H9 (cell line): ENCODE results near the gene ADGB. TPM values are rescaled to one million over a fixed set of nuclear protein-coding genes. Genes with fewer than 3 reads are reported as not detected.

Source experiments
- DNase-seq: peaks from one replicate; pipeline ENCODE4 v3.0.0-alpha.2; 2017
- H2AFZ ChIP-seq: one replicate; pipeline ENCODE4 v1.6.1; 2013; ENCODE audit warnings: mild to moderate bottlenecking, low read length, control low read depth, moderate library complexity
- H2AK5ac ChIP-seq: 2 replicates; pipeline ENCODE4 v1.6.1; 2013; ENCODE audit warnings: low read length, control low read depth, mixed read lengths; ENCODE audit not compliant: insufficient read length
- H2BK120ac ChIP-seq: one replicate; pipeline ENCODE4 v1.6.1; 2013; ENCODE audit warnings: low read depth, mild to moderate bottlenecking, low read length, control low read depth, inconsistent platforms; ENCODE audit not compliant: poor library complexity, severe bottlenecking
- H2BK12ac ChIP-seq: 2 replicates; pipeline ENCODE4 v1.6.1; 2013; ENCODE audit warnings: low read length, control low read depth, mixed read lengths, low read depth; ENCODE audit not compliant: insufficient read length
- H2BK15ac ChIP-seq: 2 replicates; pipeline ENCODE4 v1.6.1; 2013; ENCODE audit warnings: low read depth, low read length, control low read depth
- H2BK20ac ChIP-seq: one replicate; pipeline ENCODE4 v1.6.1; 2013; ENCODE audit warnings: low read depth, mild to moderate bottlenecking, low read length, control low read depth, inconsistent platforms; ENCODE audit not compliant: poor library complexity, severe bottlenecking
- H2BK5ac ChIP-seq: 2 replicates; pipeline ENCODE4 v1.6.1; 2013; ENCODE audit warnings: low read length, control low read depth, mixed read lengths; ENCODE audit not compliant: insufficient read length
- H3K14ac ChIP-seq: 2 replicates; pipeline ENCODE4 v1.6.1; 2013; ENCODE audit warnings: low read length, control low read depth; ENCODE audit not compliant: insufficient read depth
- H3K18ac ChIP-seq: 2 replicates; pipeline ENCODE4 v1.6.1; 2013; ENCODE audit warnings: low read depth, mild to moderate bottlenecking, mixed read lengths, low read length, control low read depth; ENCODE audit not compliant: insufficient read length
- H3K23ac ChIP-seq: 2 replicates; pipeline ENCODE4 v1.6.1; 2013; ENCODE audit warnings: low read length, control low read depth, mixed read lengths, low read depth; ENCODE audit not compliant: insufficient read length
- H3K23me2 ChIP-seq: 2 replicates; pipeline ENCODE4 v1.6.1; 2013; ENCODE audit warnings: low read depth, mild to moderate bottlenecking, mixed read lengths, low read length, control low read depth; ENCODE audit not compliant: insufficient read length, poor library complexity, severe bottlenecking
- H3K27ac ChIP-seq: 2 replicates; pipeline ENCODE4 v1.5.1; 2013; ENCODE audit warnings: low read length, control low read depth, mixed read lengths, low read depth; ENCODE audit not compliant: insufficient read length
- H3K27me3 ChIP-seq: 2 replicates; pipeline ENCODE4 v1.6.1; 2013; ENCODE audit warnings: low read length, control low read depth, inconsistent platforms; ENCODE audit not compliant: insufficient read depth
- H3K4ac ChIP-seq: 2 replicates; pipeline ENCODE4 v1.6.1; 2013; ENCODE audit warnings: low read depth, mild to moderate bottlenecking, control low read depth, inconsistent platforms, low read length, moderate library complexity
- H3K4me1 ChIP-seq: 2 replicates; pipeline ENCODE4 v1.6.1; 2013; ENCODE audit warnings: low read length, control low read depth, inconsistent platforms; ENCODE audit not compliant: insufficient read depth
- H3K4me2 ChIP-seq: 2 replicates; pipeline ENCODE4 v1.6.1; 2013; ENCODE audit warnings: low read length, control low read depth, mixed read lengths; ENCODE audit not compliant: insufficient read length, insufficient read depth
- H3K56ac ChIP-seq: 2 replicates; pipeline ENCODE4 v1.6.1; 2013; ENCODE audit warnings: low read depth, mild to moderate bottlenecking, mixed read lengths, low read length, control low read depth; ENCODE audit not compliant: insufficient read length
- H3K79me1 ChIP-seq: 2 replicates; pipeline ENCODE4 v1.6.1; 2013; ENCODE audit warnings: low read depth, mild to moderate bottlenecking, moderate library complexity, low read length, control low read depth, inconsistent platforms; ENCODE audit not compliant: insufficient read depth, poor library complexity, severe bottlenecking
- H3K79me2 ChIP-seq: 2 replicates; pipeline ENCODE4 v1.6.1; 2013; ENCODE audit warnings: low read length, control low read depth, inconsistent platforms; ENCODE audit not compliant: insufficient read depth
- H3K9ac ChIP-seq: 2 replicates; pipeline ENCODE4 v1.6.1; 2013; ENCODE audit warnings: low read length, control low read depth, mixed read lengths; ENCODE audit not compliant: insufficient read length; ENCODE audit errors: extremely low read depth
- H3K9me3 ChIP-seq: one replicate; pipeline ENCODE4 v1.6.1; 2013; ENCODE audit warnings: low read depth, low read length, inconsistent platforms; ENCODE audit not compliant: control insufficient read depth
- H3T11ph ChIP-seq: one replicate; pipeline ENCODE4 v1.6.1; 2013; ENCODE audit warnings: mild to moderate bottlenecking, low read length, control low read depth, inconsistent platforms
- H4K20me1 ChIP-seq: one replicate; pipeline ENCODE4 v1.6.1; 2013; ENCODE audit not compliant: control insufficient read depth, insufficient read length, insufficient read depth
- H4K5ac ChIP-seq: 2 replicates; pipeline ENCODE4 v1.6.1; 2013; ENCODE audit warnings: low read depth, mild to moderate bottlenecking, mixed read lengths, low read length, control low read depth; ENCODE audit not compliant: insufficient read length
- H4K8ac ChIP-seq: replicated peaks from 2 replicates; pipeline ENCODE4 v1.6.1; 2013; ENCODE audit warnings: low read length, control low read depth, mixed read lengths, low read depth; ENCODE audit not compliant: insufficient read length
- H4K91ac ChIP-seq: 2 replicates; pipeline ENCODE4 v1.6.1; 2013; ENCODE audit warnings: low read depth, mild to moderate bottlenecking, moderate library complexity, mixed read lengths, low read length, control low read depth; ENCODE audit not compliant: insufficient read length
- H3K27ac Mint-ChIP-seq, 3 experiments: 2 replicates in 2 of 3; 3 replicates in 1 of 3; pipeline ENCODE4 v1.8.0; 2020 to 2021; ENCODE audit warnings: mixed read lengths in 3 of 3, mild to moderate bottlenecking in 1 of 3, moderate library complexity in 1 of 3
- H3K27me3 Mint-ChIP-seq: 2 replicates; pipeline ENCODE4 v1.8.0; 2021; ENCODE audit warnings: low read depth, mild to moderate bottlenecking, moderate library complexity, mixed read lengths
- H3K36me3 Mint-ChIP-seq, 3 experiments: 2 replicates in 2 of 3; 3 replicates in 1 of 3; pipeline ENCODE4 v1.8.0; 2020 to 2021; ENCODE audit warnings: low read depth in 3 of 3, mixed read lengths in 3 of 3; ENCODE audit not compliant: insufficient read depth in 1 of 3
- H3K4me1 Mint-ChIP-seq, 2 experiments: 2 replicates each; pipeline ENCODE4 v1.8.0; 2020; ENCODE audit warnings: mixed read lengths in 2 of 2
- H3K4me3 Mint-ChIP-seq, 2 experiments: 2 replicates in 1 of 2; 3 replicates in 1 of 2; pipeline ENCODE4 v1.8.0; 2020 to 2021; ENCODE audit warnings: mild to moderate bottlenecking in 2 of 2, mixed read lengths in 2 of 2, moderate library complexity in 1 of 2
- H3K9me3 Mint-ChIP-seq, 2 experiments: 2 replicates in 1 of 2; 3 replicates in 1 of 2; pipeline ENCODE4 v1.8.0; 2020; ENCODE audit warnings: mild to moderate bottlenecking in 2 of 2, mixed read lengths in 2 of 2, moderate library complexity in 1 of 2
- WGBS: extraction: QIAGEN DNeasy Blood & Tissue Kit; methylation state at CpG from one replicate; pipeline ENCODE4 v1.1.7; 2013; ENCODE audit warnings: missing lambda C conversion rate, low lambda C conversion rate, mixed read lengths; ENCODE audit not compliant: insufficient read length; ENCODE audit errors: extremely low coverage; 5-methylcytosine and 5-hydroxymethylcytosine counted together
- total RNA-seq: library from RNA; stranded (reverse); gene quantifications from 2 replicates; pipeline ENCODE4 v1.2.1, GENCODE V29; 2021
- TF ChIP-seq, protein P1 (sequence below): fragments of 200-600 bp; sonication (generic); conservative IDR thresholded peaks from 3 replicates; pipeline ENCODE4 v1.8.0; 2021; ENCODE audit warnings: antibody characterized with exemption, mild to moderate bottlenecking

The ADGB gene
- total RNA-seq, 1 experiment from 2014 or later: not detected

DNA sequence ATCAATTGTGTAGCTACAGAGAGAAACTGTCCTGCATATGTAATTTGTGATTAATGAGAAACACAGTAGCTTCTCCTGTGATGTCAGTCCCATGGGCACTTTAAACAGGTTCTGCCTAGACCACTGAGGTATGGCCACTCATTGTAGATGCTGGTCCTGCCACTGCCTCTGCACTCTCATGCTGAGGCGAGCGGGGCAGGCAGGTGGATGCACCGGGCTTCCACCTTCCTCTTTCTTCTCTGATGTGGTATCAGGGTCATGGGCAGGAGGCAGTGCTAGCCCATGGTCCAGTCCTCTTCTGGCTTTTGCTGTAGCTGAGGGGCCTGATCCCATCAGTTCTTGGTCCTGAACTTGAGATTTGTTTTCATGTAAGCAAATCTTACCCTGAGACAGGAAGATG is 58.7 kb downstream of the ADGB start:
- no peak overlapping the region for H3K23ac ChIP-seq
- Mint-ChIP-seq H3K27ac (no peak overlapping the region), H3K36me3 (peaks cover 0 to 4% (median 0%) of the 10 kb centered on the region in 3 experiments; a peak in 2 of 7 replicates), H3K9me3 (peaks cover 4 to 6% of the 10 kb centered on the region in 2 experiments; a peak in 3 of 5 replicates), H3K4me1 (no peaks in the 10 kb centered on the region; a peak in 1 of 4 replicates), H3K27me3 (no peaks in the 10 kb centered on the region), H3K4me3 (no peak overlapping the region)
- H3K4me2 ChIP-seq: no peak overlapping the region
- H3K27ac ChIP-seq: no peak overlapping the region
- no peak overlapping the region for H3K9ac ChIP-seq
- H2BK15ac ChIP-seq: no peak overlapping the region
- no peak overlapping the region for H3K56ac ChIP-seq
- no peak overlapping the region for H4K91ac ChIP-seq
- H3K79me1 ChIP-seq: no peaks in the 10 kb centered on the region
- H3K23me2 ChIP-seq: no peaks in the 10 kb centered on the region
- H3K4ac ChIP-seq: no peak overlapping the region
- no peaks in the 10 kb centered on the region for H3K79me2 ChIP-seq
- H2BK5ac ChIP-seq: no peak overlapping the region
- H4K8ac ChIP-seq: no peak overlapping the region
- H2BK20ac ChIP-seq: no peak overlapping the region
- H3K27me3 ChIP-seq: no peaks in the 10 kb centered on the region
- no peak overlapping the region for H4K5ac ChIP-seq
- H3K9me3 ChIP-seq: no peaks in the 10 kb centered on the region
- no peak for DNase-seq
- no peak overlapping the region for H3T11ph ChIP-seq
- H3K14ac ChIP-seq: no peak overlapping the region
- no peak overlapping the region for H3K18ac ChIP-seq
- H3K4me1 ChIP-seq: no peaks in the 10 kb centered on the region
- H2AK5ac ChIP-seq: no peak overlapping the region
- no CpG with 5 or more reads among the region's 3 CpGs for WGBS
- no peak overlapping the region for H2BK120ac ChIP-seq
- H2BK12ac ChIP-seq: no peak overlapping the region
- no peak overlapping the region for H2AFZ ChIP-seq
- H4K20me1 ChIP-seq: no peaks in the 10 kb centered on the region
- TF ChIP-seq, protein P1, sequence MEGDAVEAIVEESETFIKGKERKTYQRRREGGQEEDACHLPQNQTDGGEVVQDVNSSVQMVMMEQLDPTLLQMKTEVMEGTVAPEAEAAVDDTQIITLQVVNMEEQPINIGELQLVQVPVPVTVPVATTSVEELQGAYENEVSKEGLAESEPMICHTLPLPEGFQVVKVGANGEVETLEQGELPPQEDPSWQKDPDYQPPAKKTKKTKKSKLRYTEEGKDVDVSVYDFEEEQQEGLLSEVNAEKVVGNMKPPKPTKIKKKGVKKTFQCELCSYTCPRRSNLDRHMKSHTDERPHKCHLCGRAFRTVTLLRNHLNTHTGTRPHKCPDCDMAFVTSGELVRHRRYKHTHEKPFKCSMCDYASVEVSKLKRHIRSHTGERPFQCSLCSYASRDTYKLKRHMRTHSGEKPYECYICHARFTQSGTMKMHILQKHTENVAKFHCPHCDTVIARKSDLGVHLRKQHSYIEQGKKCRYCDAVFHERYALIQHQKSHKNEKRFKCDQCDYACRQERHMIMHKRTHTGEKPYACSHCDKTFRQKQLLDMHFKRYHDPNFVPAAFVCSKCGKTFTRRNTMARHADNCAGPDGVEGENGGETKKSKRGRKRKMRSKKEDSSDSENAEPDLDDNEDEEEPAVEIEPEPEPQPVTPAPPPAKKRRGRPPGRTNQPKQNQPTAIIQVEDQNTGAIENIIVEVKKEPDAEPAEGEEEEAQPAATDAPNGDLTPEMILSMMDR: no peak
